HUES48 (cell line): Measurements from ENCODE around the gene LUZP1.

Source experiments
- H3K27ac ChIP-seq: one replicate; pipeline ENCODE4 v1.7.0; 2013; ENCODE audit warnings: low read depth, low read length, inconsistent platforms
- H3K27me3 ChIP-seq: 2 replicates; pipeline ENCODE4 v1.6.1; 2013; ENCODE audit warnings: mild to moderate bottlenecking, low read length; ENCODE audit not compliant: control insufficient read depth, insufficient read depth
- H3K36me3 ChIP-seq: 2 replicates; pipeline ENCODE4 v1.6.1; 2013; ENCODE audit warnings: low read length; ENCODE audit not compliant: control insufficient read depth, insufficient read depth
- H3K4me1 ChIP-seq: 2 replicates; pipeline ENCODE4 v1.6.1; 2013; ENCODE audit warnings: mild to moderate bottlenecking, low read length; ENCODE audit not compliant: control insufficient read depth, insufficient read depth
- H3K4me3 ChIP-seq: 2 replicates; pipeline ENCODE4 v1.5.1; 2013; ENCODE audit warnings: mild to moderate bottlenecking, low read depth, low read length
- H3K9ac ChIP-seq: 2 replicates; pipeline ENCODE4 v1.6.1; 2013; ENCODE audit warnings: mild to moderate bottlenecking, low read depth, low read length, moderate library complexity
- H3K9me3 ChIP-seq: 2 replicates; pipeline ENCODE4 v1.6.1; 2013; ENCODE audit warnings: low read length; ENCODE audit not compliant: control insufficient read depth, insufficient read depth

LUZP1 gene

DNA sequence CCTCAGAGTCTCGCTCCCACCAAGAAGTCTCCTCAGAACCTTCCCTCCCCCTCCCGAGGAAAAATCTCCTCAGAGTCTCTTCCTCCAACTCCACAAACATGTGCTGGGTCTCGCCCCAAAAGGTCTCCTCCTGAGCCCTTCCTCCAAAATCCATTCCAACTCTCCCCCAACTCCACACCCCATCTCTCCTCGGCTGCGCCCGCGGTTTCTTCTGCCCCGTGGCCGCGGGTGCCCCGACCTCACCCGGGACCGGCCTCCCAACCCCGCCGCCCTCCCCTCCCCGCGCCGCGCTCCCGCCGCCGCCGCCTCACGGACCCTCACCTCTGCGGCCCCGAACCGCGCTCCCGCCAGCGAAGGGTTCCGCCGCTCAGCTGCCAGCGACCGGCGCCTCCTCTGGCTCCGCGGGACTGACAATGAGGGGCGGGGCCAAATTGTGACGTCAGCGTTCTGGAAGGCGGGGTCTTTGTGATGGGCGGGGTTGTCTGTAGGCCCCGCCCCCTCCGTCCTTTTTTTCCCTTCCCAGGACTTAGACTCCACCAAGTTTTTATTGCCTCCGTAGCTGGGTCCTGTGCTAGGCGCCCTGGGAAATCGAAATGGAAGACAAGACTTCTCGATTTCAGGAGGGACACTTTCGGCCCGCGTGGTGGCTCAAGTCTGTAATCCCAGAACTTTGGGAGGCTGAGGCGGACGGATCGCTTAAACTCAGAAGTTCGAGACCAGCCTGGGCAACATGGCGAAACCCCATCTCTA is at the start of gene LUZP1:
TSS of gene LUZP1 (minus strand) at position 412 of the 750 bp plus-strand sequence.
- H3K36me3 ChIP-seq: no peaks in the 10 kb centered on the region
- H3K4me3 ChIP-seq: peak within 1 kb of the TSS; percentile 71
- H3K9ac ChIP-seq: peak within 1 kb of the TSS; percentile 90
- no peaks in the 10 kb centered on the region for H3K9me3 ChIP-seq
- H3K27me3 ChIP-seq: no peaks in the 10 kb centered on the region
- H3K27ac ChIP-seq: peak within 1 kb of the TSS; percentile 88
- H3K4me1 ChIP-seq: peaks cover 14% of the 10 kb centered on the region

DNA sequence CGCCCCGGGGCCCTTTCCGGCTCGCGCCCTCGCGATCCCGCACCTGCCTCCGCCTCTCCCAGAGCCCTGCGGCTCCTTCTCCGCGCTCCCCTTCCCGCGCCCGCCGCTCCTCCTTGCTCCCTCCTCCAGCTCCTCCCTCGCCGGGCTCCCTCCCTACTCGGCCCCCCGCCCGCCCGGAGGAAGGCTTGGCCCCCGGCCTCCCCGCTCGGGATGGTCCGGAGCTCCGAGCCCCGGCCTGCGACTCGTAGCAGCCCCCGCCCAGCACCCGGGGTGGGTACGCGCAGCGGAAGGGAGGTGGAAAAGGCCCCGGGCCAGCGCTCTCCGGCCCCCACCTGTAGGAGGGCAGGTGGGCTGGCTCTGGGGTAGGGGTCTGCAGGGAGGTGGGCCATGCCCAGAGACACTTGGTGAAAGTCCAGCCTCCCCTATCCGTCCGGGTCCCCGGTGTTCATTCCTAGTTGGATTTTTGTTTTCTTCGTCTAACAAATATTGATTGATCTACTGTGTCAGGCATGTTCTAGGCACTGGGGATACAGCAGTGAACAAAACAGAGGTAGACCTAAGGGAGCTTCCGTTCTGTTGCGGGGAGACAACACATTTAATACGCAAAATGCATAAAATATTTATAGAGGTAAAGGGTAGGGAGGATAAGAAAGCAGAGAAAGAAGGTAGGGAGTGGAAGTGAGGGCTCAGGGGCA is 48.9 kb upstream of the LUZP1 start, which contains the start of gene HTR1D:
TSS of gene HTR1D (minus strand) at position 82 of the 695 bp plus-strand sequence. CDS start 23,283 bp downstream, outside the sequence.
- H3K36me3 ChIP-seq: peaks cover 3% of the 10 kb centered on the region; the same call in 1 of the 2 replicates
- peak within 1 kb of the TSS; percentile 85 for H3K4me3 ChIP-seq
- H3K27ac ChIP-seq: no peak within 1 kb of the TSS
- peak within 1 kb of the TSS; percentile 54 for H3K9ac ChIP-seq
- H3K4me1 ChIP-seq: peaks cover 18% of the 10 kb centered on the region
- H3K9me3 ChIP-seq: no peaks in the 10 kb centered on the region
- peaks cover 8% of the 10 kb centered on the region for H3K27me3 ChIP-seq

GRCh38 chr1:23216771-23217420 is 48.2 kb upstream of the LUZP1 start:
- Histone ChIP-seq H3K9me3 (no peaks in the 10 kb centered on the region), H3K4me1 (peaks cover 18% of the 10 kb centered on the region), H3K27ac (no peak overlapping the region), H3K4me3 (peak overlapping the region; percentile 85), H3K36me3 (peaks cover 9% of the 10 kb centered on the region; the same call in 1 of the 2 replicates), H3K27me3 (peaks cover 8% of the 10 kb centered on the region), H3K9ac (peak overlapping the region; percentile 54)

- Histone ChIP-seq H3K27me3 (peaks cover 8% of the 10 kb centered on the region), H3K27ac (no peak overlapping the region), H3K9me3 (no peaks in the 10 kb centered on the region), H3K9ac (no peak overlapping the region), H3K4me1 (peaks cover 18% of the 10 kb centered on the region), H3K4me3 (peak overlapping the region; percentile 85), H3K36me3 (peaks cover 9% of the 10 kb centered on the region; the same call in 1 of the 2 replicates)
Measured at GRCh38 chr1:23215751-23216449, 47.2 kb upstream of the LUZP1 start.

- H3K4me1 ChIP-seq: peaks cover 18% of the 10 kb centered on the region
- no peak overlapping the region for H3K27ac ChIP-seq
- H3K4me3 ChIP-seq: 0 out of 2 replicates have a peak overlapping the region, but pooled peaks have one; percentile 85
- peaks cover 8% of the 10 kb centered on the region for H3K27me3 ChIP-seq
- H3K9ac ChIP-seq: no peak overlapping the region
- H3K9me3 ChIP-seq: no peaks in the 10 kb centered on the region
- peaks cover 9% of the 10 kb centered on the region; the same call in 1 of the 2 replicates for H3K36me3 ChIP-seq
Measured at GRCh38 chr1:23215291-23215690, 46.6 kb upstream of the LUZP1 start.

- peaks cover 18% of the 10 kb centered on the region for H3K4me1 ChIP-seq
- H3K4me3 ChIP-seq: no peak overlapping the region
- H3K27ac ChIP-seq: no peak overlapping the region
- no peak overlapping the region for H3K9ac ChIP-seq
- no peaks in the 10 kb centered on the region for H3K9me3 ChIP-seq
- peaks cover 9% of the 10 kb centered on the region; the same call in 1 of the 2 replicates for H3K36me3 ChIP-seq
- H3K27me3 ChIP-seq: peaks cover 8% of the 10 kb centered on the region
Measured at GRCh38 chr1:23214640-23215039, 46.0 kb upstream of the LUZP1 start.

GRCh38 chr1:23211955-23212354 is 43.3 kb upstream of the LUZP1 start:
- peaks cover 9% of the 10 kb centered on the region for H3K36me3 ChIP-seq
- no peaks in the 10 kb centered on the region for H3K27me3 ChIP-seq
- H3K9ac ChIP-seq: no peak overlapping the region
- no peak overlapping the region for H3K4me3 ChIP-seq
- peaks cover 23% of the 10 kb centered on the region for H3K4me1 ChIP-seq
- H3K27ac ChIP-seq: no peak overlapping the region
- H3K9me3 ChIP-seq: no peaks in the 10 kb centered on the region

- Histone ChIP-seq H3K4me3 (no peak overlapping the region), H3K36me3 (peaks cover 18% of the 10 kb centered on the region), H3K4me1 (peaks cover 17% of the 10 kb centered on the region), H3K27me3 (no peaks in the 10 kb centered on the region), H3K9ac (no peak overlapping the region), H3K9me3 (no peaks in the 10 kb centered on the region), H3K27ac (no peak overlapping the region)
Measured at GRCh38 chr1:23210963-23211362, 42.3 kb upstream of the LUZP1 start.

DNA sequence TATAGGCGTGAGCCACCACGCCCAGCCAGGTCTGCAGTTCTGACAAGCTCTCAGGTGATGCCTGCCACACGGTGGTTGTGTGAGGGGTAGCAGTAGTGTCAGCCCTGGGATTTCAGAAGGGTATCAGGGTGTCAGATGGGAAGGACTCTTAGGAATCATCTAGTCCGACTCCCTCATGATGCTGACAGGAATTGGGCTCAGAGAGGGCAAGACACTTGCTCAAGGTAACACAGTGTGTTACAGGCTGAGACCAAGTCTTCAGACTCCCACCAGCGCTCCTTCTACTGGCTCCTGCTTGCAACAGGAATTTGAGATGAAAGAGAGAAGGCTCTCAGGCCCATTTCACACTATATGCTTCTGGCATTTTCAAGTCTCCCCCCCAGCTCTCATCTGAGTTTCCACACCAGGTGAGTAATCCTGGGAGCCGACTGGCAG is 41.7 kb upstream of the LUZP1 start:
- Histone ChIP-seq H3K27me3 (no peaks in the 10 kb centered on the region), H3K9me3 (no peaks in the 10 kb centered on the region), H3K4me3 (no peak overlapping the region), H3K4me1 (peaks cover 11% of the 10 kb centered on the region; the same call in 1 of the 2 replicates), H3K9ac (no peak overlapping the region), H3K36me3 (peaks cover 18% of the 10 kb centered on the region), H3K27ac (no peak overlapping the region)

DNA sequence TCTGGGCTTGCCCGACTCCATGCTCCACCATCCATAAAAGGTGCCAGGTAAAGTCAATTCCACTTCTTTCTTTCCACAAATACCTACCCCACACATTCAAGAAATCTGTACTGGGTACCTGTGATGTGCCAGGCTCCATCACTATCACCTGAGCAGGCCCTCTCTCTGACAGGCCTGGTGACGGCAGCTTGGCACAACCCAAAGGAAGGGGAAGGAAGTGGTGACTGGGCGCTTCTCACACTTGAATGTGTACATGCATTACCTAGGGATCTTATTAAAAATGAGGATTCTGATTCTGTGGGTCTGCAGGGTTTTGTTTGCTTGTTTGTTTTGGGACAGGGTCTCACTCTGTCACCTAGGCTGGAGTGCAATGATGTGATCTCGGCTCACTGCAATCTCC is 41.1 kb upstream of the LUZP1 start:
- Histone ChIP-seq H3K36me3 (peaks cover 18% of the 10 kb centered on the region), H3K4me3 (no peak overlapping the region), H3K9ac (no peak overlapping the region), H3K27ac (no peak overlapping the region), H3K4me1 (peaks cover 9% of the 10 kb centered on the region; the same call in 1 of the 2 replicates), H3K27me3 (no peaks in the 10 kb centered on the region), H3K9me3 (no peaks in the 10 kb centered on the region)
